HepG2 (cell line): Measurements from ENCODE around the gene METTL27. TPM values are rescaled to one million over a fixed set of nuclear protein-coding genes. Genes with fewer than 3 reads are reported as not detected.

ENCODE experiments used
- ATAC-seq: fragments of 200-7000 bp; cut with Tn5 transposase; 3 replicates; pipeline ENCODE4 v1.9.1; 2020; ENCODE audit warnings: mild to moderate bottlenecking, moderate library complexity
- BruUV-seq: library from RNA; stranded (reverse); fragments of 400-500 nt; replicated peaks from 2 replicates; lab custom pipeline; 2021; lab: Mats Ljungman, UMichigan
- CTCF ChIA-PET: fragments of 300-600 bp; formaldehyde crosslinking; extraction: SDS; loops from one replicate; lab custom pipeline; 2021; ENCODE audit warnings: low total read pairs, inconsistent platforms, low intra/inter-chr PET ratio; lab: Yijun Ruan, JAX
- POLR2A ChIA-PET: fragments of 350-600 bp; sonication (Branson Sonifier 250); formaldehyde crosslinking; loops from one replicate; lab custom pipeline; 2020; ENCODE audit warnings: antibody characterized with exemption, inconsistent platforms; lab: Yijun Ruan, JAX
- DNase-seq: peaks from one replicate; pipeline ENCODE4 v3.0.0-alpha.2; 2015; ENCODE audit warnings: low spot score
- FAIRE-seq: peaks from 3 replicates; lab custom pipeline; 2011; peaks lifted over from hg19 to GRCh38; lab: Jason Lieb, UNC
- H2AFZ ChIP-seq: one replicate; pipeline ENCODE4 v1.6.1; 2011; ENCODE audit warnings: low read length, inconsistent platforms
- H3K27ac ChIP-seq: fragments of 300-600 bp; 3 replicates; pipeline ENCODE4 v1.8.0; 2011; ENCODE audit warnings: mixed run types, mild to moderate bottlenecking, mixed read lengths, low read length, inconsistent platforms; ENCODE audit not compliant: insufficient read depth; ENCODE audit errors: extremely low read length
- H3K27me3 ChIP-seq, 2 experiments: fragments of 200-600 bp in 1 of 2; 2 replicates in 1 of 2; 3 replicates in 1 of 2; pipeline versions ENCODE4 v1.6.0 to v1.8.0; 2011; ENCODE audit warnings: low read length in 2 of 2, mild to moderate bottlenecking in 2 of 2, moderate library complexity in 2 of 2, inconsistent platforms in 1 of 2; ENCODE audit not compliant: insufficient read depth in 2 of 2, control insufficient read depth in 1 of 2
- H3K36me3 ChIP-seq, 2 experiments: fragments of 200-600 bp in 1 of 2; replicated peaks in 1 of 2; 2 replicates in 1 of 2; 3 replicates in 1 of 2; pipeline versions ENCODE4 v1.5.1 to v1.8.0; 2011; ENCODE audit warnings: low read length in 2 of 2, inconsistent platforms in 1 of 2; ENCODE audit not compliant: insufficient read depth in 2 of 2, control insufficient read depth in 1 of 2
- H3K4me1 ChIP-seq: 2 replicates; pipeline ENCODE4 v1.5.1; 2012; ENCODE audit warnings: low read length, inconsistent platforms; ENCODE audit not compliant: insufficient read depth
- H3K4me2 ChIP-seq: 2 replicates; pipeline ENCODE4 v1.6.0; 2011; ENCODE audit warnings: low read depth, low read length, inconsistent platforms
- H3K4me3 ChIP-seq, 3 experiments: fragments of 200-600 bp in 1 of 3; sonication (generic), shearing (Covaris generic) in 1 of 3; replicated peaks in 1 of 3; 2 replicates each; pipeline ENCODE4 v1.5.1; 2011 to 2016; ENCODE audit warnings: low read length in 3 of 3, inconsistent platforms in 2 of 3, low read depth in 2 of 3, mild to moderate bottlenecking in 2 of 3, control low read depth in 1 of 3, mixed read lengths in 1 of 3; ENCODE audit not compliant: insufficient read depth in 1 of 3
- H3K79me2 ChIP-seq: one replicate; pipeline ENCODE4 v1.6.1; 2011; ENCODE audit warnings: low read length, inconsistent platforms; ENCODE audit not compliant: insufficient read depth
- H3K9ac ChIP-seq: 2 replicates; pipeline ENCODE4 v1.6.0; 2011; ENCODE audit warnings: mild to moderate bottlenecking, low read depth, low read length, inconsistent platforms; ENCODE audit not compliant: insufficient read depth
- H3K9me3 ChIP-seq: 2 replicates; pipeline ENCODE4 v1.5.1; 2012; ENCODE audit warnings: mild to moderate bottlenecking, low read length
- H4K20me1 ChIP-seq: 2 replicates; pipeline ENCODE4 v1.6.0; 2011; ENCODE audit warnings: inconsistent platforms, mild to moderate bottlenecking, low read length, moderate library complexity; ENCODE audit not compliant: insufficient read depth
- NR1H2 ChIP-seq: sonication (generic); formaldehyde crosslinking; IDR thresholded peaks from 2 replicates; pipeline ENCODE4 v1.8.1; 2022; ENCODE audit warnings: low read depth, missing genetic modification reagents, borderline replicate concordance
- SP1 ChIP-seq, 2 experiments: fragments of 450-650 bp in 1 of 2; sonication (generic) in 1 of 2; formaldehyde crosslinking in 1 of 2; IDR thresholded peaks; 2 replicates each; pipeline versions ENCODE4 v1.4.0 to v1.6.1; 2016 to 2020; ENCODE audit warnings: missing genetic modification reagents in 1 of 2
- ZNF121 ChIP-seq: sonication (generic); formaldehyde crosslinking; IDR thresholded peaks from 2 replicates; pipeline ENCODE4 v1.5.0; 2020; ENCODE audit warnings: mild to moderate bottlenecking, missing genetic modification reagents
- ZNF224 ChIP-seq: sonication (generic); formaldehyde crosslinking; IDR thresholded peaks from 2 replicates; pipeline ENCODE4 v1.5.0; 2020; ENCODE audit warnings: mild to moderate bottlenecking, missing genetic modification reagents
- ZNF3 ChIP-seq: IDR thresholded peaks from 2 replicates; pipeline ENCODE4 v1.7.0; 2017; ENCODE audit warnings: inconsistent platforms
- ZNF770 ChIP-seq: sonication (generic); formaldehyde crosslinking; IDR thresholded peaks from 2 replicates; pipeline ENCODE4 v1.5.0; 2020; ENCODE audit warnings: mild to moderate bottlenecking, missing genetic modification reagents
- WGBS: methylation state at CpG from one replicate; pipeline ENCODE4 v1.1.6; 2017; ENCODE audit warnings: low lambda C conversion rate; 5-methylcytosine and 5-hydroxymethylcytosine counted together
- in situ Hi-C: cut with HindIII; loops from 2 replicates; pipeline ENCODE4 v1.10.0; 2017; ENCODE audit warnings: low pct_unique_long_range_greater_than_20kb; ENCODE audit not compliant: extremely low pct_ligation_motif_present
- intact Hi-C: fragments of 100-400 bp; cut with micrococcal nuclease; formaldehyde crosslinking; loops from one replicate; pipeline ENCODE4 v1.10.0; 2022; ENCODE audit not compliant: unreplicated experiment
- polyA plus RNA-seq, 8 experiments: library from polyadenylated mRNA; depleted of rRNA in 3 of 8; stranded (reverse) in 7 of 8; unstranded in 1 of 8; fragments of >200 nt; fragmentation: Illumina TruSeq in 4 of 8; extraction: Trizol in 4 of 8; gene quantifications; 2 replicates each; pipeline versions ENCODE4 v1.2.1 to v1.2.3, GENCODE V29; 2011 to 2016; ENCODE audit warnings: low read depth in 4 of 8, missing spikeins in 1 of 8, mixed read lengths in 1 of 8; ENCODE audit not compliant: insufficient read depth in 1 of 8
- total RNA-seq, 5 experiments: library from RNA; depleted of rRNA; stranded (reverse); fragments of >200 nt; fragmentation: Illumina TruSeq; extraction: Trizol; gene quantifications; 2 replicates each; pipeline ENCODE4 v1.2.3, GENCODE V29; 2016; ENCODE audit warnings: low read depth in 1 of 5
- TF ChIP-seq, protein P1 (sequence below), 2 experiments: IDR thresholded peaks; 2 replicates each; pipeline ENCODE4 v1.6.1; 2011 to 2012; ENCODE audit warnings: low read length in 2 of 2, borderline replicate concordance in 1 of 2, low read depth in 1 of 2, mild to moderate bottlenecking in 1 of 2, moderate library complexity in 1 of 2

The METTL27 gene
- total and polyA plus RNA-seq, 2 of the 13 experiments (the other 11 are each of a cell fraction or from before 2014, with no cell fraction given): 2.0 to 3.0 TPM

- Histone ChIP-seq H3K36me3 (no peaks in the 10 kb centered on the region), H3K4me1 (peaks cover 66% of the 10 kb centered on the region), H3K4me2 (peak overlapping the region; percentile 98), H3K79me2 (peaks cover 12% of the 10 kb centered on the region), H2AFZ (no peak overlapping the region), H3K27me3 (peaks cover 0 to 18% of the 10 kb centered on the region in 2 experiments; a peak in 2 of 5 replicates), H3K4me3 (peak overlapping the region in 1 of 3 experiments; percentile 83; a peak in 2 of 6 replicates), H4K20me1 (no peaks in the 10 kb centered on the region), H3K9me3 (no peaks in the 10 kb centered on the region), H3K27ac (no peak overlapping the region), H3K9ac (no peak overlapping the region)
- WGBS: 80% methylated on average over 5 of the region's 5 CpGs
- intact Hi-C loops (loop anchor here (2.0 kb wide), 1 partner anchor 26 kb away; no protein-coding TSS in a partner anchor), in situ Hi-C loops (no loop called here)
- no TSS peak for BruUV-seq
- ChIA-PET CTCF (no interaction called here), POLR2A (interaction anchor here (1.2 to 5.5 kb wide), 3 partner anchors 13 to 91 kb away, joined by 4 to 55 read pairs (median 4); partner anchors contain the start of genes ABHD11 and METTL27)
- DNase-seq (no peak), FAIRE-seq (no peak), ATAC-seq (no peak)
- no peak for TF ChIP-seq SP1 (IDR thresholded peaks at IDR 0.05)
- no peak for TF ChIP-seq SP1 (CRISPR knock-in tag; IDR thresholded peaks at IDR 0.05)
- TF ChIP-seq ZNF121 (CRISPR knock-in tag): peak; percentile 81
- no peak for TF ChIP-seq ZNF224 (CRISPR knock-in tag)
- TF ChIP-seq ZNF770: peak; percentile 66
- TF ChIP-seq, protein P1, sequence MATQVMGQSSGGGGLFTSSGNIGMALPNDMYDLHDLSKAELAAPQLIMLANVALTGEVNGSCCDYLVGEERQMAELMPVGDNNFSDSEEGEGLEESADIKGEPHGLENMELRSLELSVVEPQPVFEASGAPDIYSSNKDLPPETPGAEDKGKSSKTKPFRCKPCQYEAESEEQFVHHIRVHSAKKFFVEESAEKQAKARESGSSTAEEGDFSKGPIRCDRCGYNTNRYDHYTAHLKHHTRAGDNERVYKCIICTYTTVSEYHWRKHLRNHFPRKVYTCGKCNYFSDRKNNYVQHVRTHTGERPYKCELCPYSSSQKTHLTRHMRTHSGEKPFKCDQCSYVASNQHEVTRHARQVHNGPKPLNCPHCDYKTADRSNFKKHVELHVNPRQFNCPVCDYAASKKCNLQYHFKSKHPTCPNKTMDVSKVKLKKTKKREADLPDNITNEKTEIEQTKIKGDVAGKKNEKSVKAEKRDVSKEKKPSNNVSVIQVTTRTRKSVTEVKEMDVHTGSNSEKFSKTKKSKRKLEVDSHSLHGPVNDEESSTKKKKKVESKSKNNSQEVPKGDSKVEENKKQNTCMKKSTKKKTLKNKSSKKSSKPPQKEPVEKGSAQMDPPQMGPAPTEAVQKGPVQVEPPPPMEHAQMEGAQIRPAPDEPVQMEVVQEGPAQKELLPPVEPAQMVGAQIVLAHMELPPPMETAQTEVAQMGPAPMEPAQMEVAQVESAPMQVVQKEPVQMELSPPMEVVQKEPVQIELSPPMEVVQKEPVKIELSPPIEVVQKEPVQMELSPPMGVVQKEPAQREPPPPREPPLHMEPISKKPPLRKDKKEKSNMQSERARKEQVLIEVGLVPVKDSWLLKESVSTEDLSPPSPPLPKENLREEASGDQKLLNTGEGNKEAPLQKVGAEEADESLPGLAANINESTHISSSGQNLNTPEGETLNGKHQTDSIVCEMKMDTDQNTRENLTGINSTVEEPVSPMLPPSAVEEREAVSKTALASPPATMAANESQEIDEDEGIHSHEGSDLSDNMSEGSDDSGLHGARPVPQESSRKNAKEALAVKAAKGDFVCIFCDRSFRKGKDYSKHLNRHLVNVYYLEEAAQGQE (IDR thresholded peaks at IDR 0.05; ENCODE audit: borderline replicate concordance in 1 of 2, low read depth in 1 of 2, low read length in 2 of 2): no peak
- TF ChIP-seq ZNF3 (CRISPR knock-in tag): 0 out of 2 replicates have a peak, but pooled peaks have one; percentile 21
- TF ChIP-seq NR1H2: no peak
Observed at GRCh38 chr7:73828972-73829371, 13.3 kb downstream of the METTL27 start.
